Smooth muscle cell (in vitro differentiated cells): Measurements from ENCODE around the gene ZKSCAN5. TPM values are rescaled to one million over a fixed set of nuclear protein-coding genes. Genes with fewer than 3 reads are reported as not detected.

Experiments used
- DNase-seq: peaks from one replicate; lab custom pipeline; 2025; ENCODE audit not compliant: unreplicated experiment; lab: John Stamatoyannopoulos, UW
- H2AFZ ChIP-seq: fragments of 200-600 bp; sonication (generic); 2 replicates; pipeline ENCODE4 v1.6.0; 2016; ENCODE audit warnings: antibody characterized with exemption, low read depth, mild to moderate bottlenecking
- H3F3A ChIP-seq: fragments of 200-600 bp; sonication (generic); 2 replicates; pipeline ENCODE4 v1.6.0; 2017; ENCODE audit warnings: antibody characterized with exemption, low read depth
- H3K27ac ChIP-seq: fragments of 200-600 bp; sonication (generic); 2 replicates; pipeline ENCODE4 v1.5.1; 2016; ENCODE audit warnings: low read depth, mild to moderate bottlenecking
- H3K27me3 ChIP-seq: fragments of 200-600 bp; sonication (generic); 2 replicates; pipeline ENCODE4 v1.6.1; 2016; ENCODE audit warnings: low read depth, mild to moderate bottlenecking
- H3K36me3 ChIP-seq: fragments of 200-600 bp; sonication (generic); 2 replicates; pipeline ENCODE4 v1.5.1; 2016; ENCODE audit warnings: low read depth
- H3K4me1 ChIP-seq: fragments of 200-600 bp; sonication (generic); 2 replicates; pipeline ENCODE4 v1.5.1; 2016; ENCODE audit warnings: low read depth
- H3K4me2 ChIP-seq: fragments of 200-600 bp; sonication (generic); 2 replicates; pipeline ENCODE4 v1.6.0; 2016; ENCODE audit warnings: mild to moderate bottlenecking
- H3K4me3 ChIP-seq: fragments of 200-600 bp; sonication (generic); 2 replicates; pipeline ENCODE4 v1.5.1; 2016; ENCODE audit warnings: mild to moderate bottlenecking
- H3K79me2 ChIP-seq: fragments of 200-600 bp; sonication (generic); 2 replicates; pipeline ENCODE4 v1.6.0; 2016; ENCODE audit warnings: low read depth, mild to moderate bottlenecking
- H3K9ac ChIP-seq: fragments of 200-600 bp; sonication (generic); 2 replicates; pipeline ENCODE4 v1.6.0; 2016; ENCODE audit warnings: low read depth
- H3K9me3 ChIP-seq: fragments of 200-600 bp; sonication (generic); replicated peaks from 2 replicates; pipeline ENCODE4 v1.5.1; 2016; ENCODE audit warnings: low read depth
- H4K20me1 ChIP-seq: fragments of 200-600 bp; sonication (generic); 2 replicates; pipeline ENCODE4 v1.6.0; 2016; ENCODE audit warnings: low read depth
- WGBS: methylation state at CpG from one replicate; pipeline ENCODE4 v1.1.7; 2016; ENCODE audit warnings: low lambda C conversion rate; 5-methylcytosine and 5-hydroxymethylcytosine counted together
- polyA plus RNA-seq: library from polyadenylated mRNA; unstranded; fragments of >200 nt; fragmentation: Nextera tagmentation; extraction: Ambion mirVana; gene quantifications from 2 replicates; pipeline ENCODE4 v1.2.1, GENCODE V29; 2016
- total RNA-seq: library from RNA; depleted of rRNA; stranded (reverse); fragments of >200 nt; gene quantifications from 2 replicates; pipeline ENCODE4 v1.2.3, GENCODE V29; 2014
- TF ChIP-seq, protein P1 (sequence below): fragments of 200-600 bp; sonication (generic); IDR thresholded peaks from 2 replicates; pipeline ENCODE4 v1.5.1; 2017; ENCODE audit warnings: borderline replicate concordance, mild to moderate bottlenecking, antibody characterized with exemption; ENCODE audit not compliant: insufficient read depth, poor library complexity, severe bottlenecking

Gene ZKSCAN5
- total and polyA plus RNA-seq, 2 experiments from 2014 or later = 7.6 to 16.5 TPM

DNA sequence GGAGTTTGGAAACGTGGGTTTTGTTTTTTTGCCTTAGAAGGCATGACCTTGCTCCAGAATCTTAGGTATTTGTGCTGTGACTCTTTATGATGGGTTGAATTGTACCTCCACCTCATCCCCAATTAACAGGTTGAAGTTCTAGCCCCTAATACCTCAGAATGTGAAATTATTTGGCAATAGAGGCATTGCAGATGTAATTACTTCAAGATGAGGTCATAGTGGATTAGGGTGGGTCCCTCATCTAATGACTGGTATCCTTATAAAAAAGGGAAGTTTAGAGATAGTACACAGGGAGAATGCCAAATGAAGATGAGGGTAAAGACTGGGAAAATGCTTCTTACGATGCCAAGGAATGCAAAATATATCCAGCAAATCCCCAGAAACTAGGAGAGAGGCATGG, 50.5 kb downstream of the ZKSCAN5 start:
- H3K4me1 ChIP-seq = peaks cover 13% of the 10 kb centered on the region
- H3K36me3 ChIP-seq = no peaks in the 10 kb centered on the region
- H3K79me2 ChIP-seq = peaks cover 50% of the 10 kb centered on the region
- H3K9me3 ChIP-seq = no peaks in the 10 kb centered on the region
- no peak overlapping the region for H3K4me3 ChIP-seq
- H3K4me2 ChIP-seq = no peak overlapping the region
- DNase-seq = no peak
- peaks cover 6% of the 10 kb centered on the region for H4K20me1 ChIP-seq
- WGBS = 93% methylated on average over 2 of the region's 2 CpGs
- H3K9ac ChIP-seq = no peak overlapping the region
- TF ChIP-seq, protein P1, sequence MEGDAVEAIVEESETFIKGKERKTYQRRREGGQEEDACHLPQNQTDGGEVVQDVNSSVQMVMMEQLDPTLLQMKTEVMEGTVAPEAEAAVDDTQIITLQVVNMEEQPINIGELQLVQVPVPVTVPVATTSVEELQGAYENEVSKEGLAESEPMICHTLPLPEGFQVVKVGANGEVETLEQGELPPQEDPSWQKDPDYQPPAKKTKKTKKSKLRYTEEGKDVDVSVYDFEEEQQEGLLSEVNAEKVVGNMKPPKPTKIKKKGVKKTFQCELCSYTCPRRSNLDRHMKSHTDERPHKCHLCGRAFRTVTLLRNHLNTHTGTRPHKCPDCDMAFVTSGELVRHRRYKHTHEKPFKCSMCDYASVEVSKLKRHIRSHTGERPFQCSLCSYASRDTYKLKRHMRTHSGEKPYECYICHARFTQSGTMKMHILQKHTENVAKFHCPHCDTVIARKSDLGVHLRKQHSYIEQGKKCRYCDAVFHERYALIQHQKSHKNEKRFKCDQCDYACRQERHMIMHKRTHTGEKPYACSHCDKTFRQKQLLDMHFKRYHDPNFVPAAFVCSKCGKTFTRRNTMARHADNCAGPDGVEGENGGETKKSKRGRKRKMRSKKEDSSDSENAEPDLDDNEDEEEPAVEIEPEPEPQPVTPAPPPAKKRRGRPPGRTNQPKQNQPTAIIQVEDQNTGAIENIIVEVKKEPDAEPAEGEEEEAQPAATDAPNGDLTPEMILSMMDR = no peak
- no peaks in the 10 kb centered on the region for H3K27me3 ChIP-seq
- H2AFZ ChIP-seq = no peak overlapping the region
- no peak overlapping the region for H3K27ac ChIP-seq
- peaks cover 17% of the 10 kb centered on the region for H3F3A ChIP-seq

DNA sequence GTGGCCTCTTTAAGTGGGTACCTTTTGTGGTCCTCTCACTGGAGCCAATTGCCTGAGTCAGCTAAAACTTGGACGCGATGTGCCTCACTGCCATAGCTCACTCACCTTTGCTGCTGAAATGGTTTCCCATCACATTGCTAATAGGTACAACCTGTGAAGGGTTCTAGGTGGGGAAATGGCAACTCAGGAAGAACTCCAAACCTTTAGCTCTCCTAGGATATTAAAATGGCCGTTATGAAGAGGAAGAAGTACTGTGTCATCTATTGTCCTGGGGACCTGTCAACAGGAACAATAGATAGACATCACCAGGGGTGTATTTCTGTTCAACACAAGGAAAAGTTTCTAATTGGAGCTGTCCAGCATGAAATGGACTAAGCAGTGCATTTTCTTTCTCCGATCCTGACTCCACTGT, 52.7 kb downstream of the ZKSCAN5 start:
- H3K9ac ChIP-seq = peak overlapping the region; percentile 100
- peaks cover 12% of the 10 kb centered on the region for H4K20me1 ChIP-seq
- H2AFZ ChIP-seq = no peak overlapping the region
- H3K4me2 ChIP-seq = peak overlapping the region; percentile 95
- peaks cover 44% of the 10 kb centered on the region for H3K79me2 ChIP-seq
- H3K36me3 ChIP-seq = peaks cover 4% of the 10 kb centered on the region
- H3K4me3 ChIP-seq = peak overlapping the region; percentile 93
- H3F3A ChIP-seq = peaks cover 21% of the 10 kb centered on the region
- whole genome bisulfite sequencing = over 99% methylated on average over 4 of the region's 4 CpGs
- peaks cover 13% of the 10 kb centered on the region for H3K4me1 ChIP-seq
- TF ChIP-seq, protein P1 = no peak
- H3K27me3 ChIP-seq = no peaks in the 10 kb centered on the region
- DNase-seq = no peak
- H3K9me3 ChIP-seq = no peaks in the 10 kb centered on the region
- peak overlapping the region; percentile 98 for H3K27ac ChIP-seq

DNA sequence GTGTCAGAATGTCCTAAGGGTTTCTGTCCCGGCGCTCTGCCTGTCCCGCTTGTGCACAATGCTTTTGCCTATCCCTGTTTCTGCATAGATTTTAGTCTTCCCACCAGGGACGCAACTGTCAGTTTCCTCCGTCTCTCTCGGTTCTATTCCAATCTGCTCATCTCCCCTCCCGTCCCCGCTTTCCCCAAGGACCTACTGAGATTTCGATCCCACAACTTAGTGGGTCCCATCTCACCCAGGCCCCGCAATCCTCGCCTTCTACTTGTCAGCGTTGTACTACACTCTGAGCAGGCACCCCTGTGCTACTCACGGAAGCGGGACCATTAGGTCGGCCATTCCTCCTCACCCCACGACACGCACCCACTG, 53.5 kb downstream of the ZKSCAN5 start:
- peaks cover 26% of the 10 kb centered on the region for H3F3A ChIP-seq
- peaks cover 12% of the 10 kb centered on the region for H4K20me1 ChIP-seq

More for the DNA sequence above, 53.5 kb downstream of the ZKSCAN5 start:
- peaks cover 4% of the 10 kb centered on the region for H3K36me3 ChIP-seq
- 2% methylated on average over 17 of the region's 17 CpGs for WGBS
- peaks cover 15% of the 10 kb centered on the region for H3K4me1 ChIP-seq
- peaks cover 44% of the 10 kb centered on the region for H3K79me2 ChIP-seq
- H3K4me3 ChIP-seq = peak overlapping the region; percentile 93
- no peaks in the 10 kb centered on the region for H3K27me3 ChIP-seq
- no peaks in the 10 kb centered on the region for H3K9me3 ChIP-seq
- peak overlapping the region; percentile 76 for H2AFZ ChIP-seq
- TF ChIP-seq, protein P1 = no peak
- peak overlapping the region; percentile 95 for H3K4me2 ChIP-seq
- DNase-seq = no peak
- peak overlapping the region; percentile 100 for H3K9ac ChIP-seq
- peak overlapping the region; percentile 98 for H3K27ac ChIP-seq
